ENCODE measurements around the gene GDF10. TPM values are rescaled to one million over a fixed set of nuclear protein-coding genes. Genes with fewer than 3 reads are reported as not detected.

Gene GDF10
- total and polyA plus RNA-seq, 9 of the 15 experiments (the other 6 are each of a cell fraction or from before 2014, with no cell fraction given) = 0.03 to 0.20 (median 0.11) TPM; not detected in 6

GRCh38 chr10:47287365-47287802, 12.6 kb upstream of the GDF10 start:
- Histone ChIP-seq H4K20me1 (replicated peaks; ENCODE audit: control insufficient read depth, insufficient read depth, low read length) (0 out of 2 replicates have a peak, but pooled peaks cover 14% of the 10 kb centered on the region), H3K9me3 (replicated peaks; ENCODE audit: control insufficient read depth, insufficient read depth, low read depth, low read length) (no peaks in the 10 kb centered on the region), H3K27me3 (ENCODE audit: control insufficient read depth in 2 of 2, insufficient read depth in 2 of 2, low read length in 2 of 2) (peaks cover 9 to 63% of the 10 kb centered on the region in 2 experiments; a peak in 4 of 5 replicates), H3K9me1 (ENCODE audit: control insufficient read depth, insufficient read depth, low read length) (no peaks in the 10 kb centered on the region), H3K4me1 (replicated peaks in 1 of 2; ENCODE audit: control insufficient read depth in 2 of 2, insufficient read depth in 2 of 2, low read length in 2 of 2) (no peaks in the 10 kb centered on the region; a peak in 1 of 5 replicates), H2AFZ (ENCODE audit: low read depth, low read length) (no peak overlapping the region), H3K79me2 (ENCODE audit: control insufficient read depth, insufficient read depth, low read length) (no peaks in the 10 kb centered on the region), H3K36me3 (ENCODE audit: control insufficient read depth, insufficient read depth, low read length) (no peaks in the 10 kb centered on the region), H3K27ac (ENCODE audit: extremely low read depth, low read depth, low read length) (no peak overlapping the region), H3K9ac (ENCODE audit: insufficient read depth in 1 of 2, low read depth in 2 of 2, low read length in 2 of 2) (no peak overlapping the region), H3K4me3 (no peak overlapping the region), H3K4me2 (ENCODE audit: insufficient read depth, low read length) (no peak overlapping the region)
- intact Hi-C loops (cut with micrococcal nuclease) (loop anchor here (2.0 kb wide), 1 partner anchor 19 kb away; no protein-coding TSS in a partner anchor), in situ Hi-C loops (cut with MboI) (no loop called here)
- no peak for ATAC-seq
- no peak for TF ChIP-seq CHCHD3 (CRISPR knock-in tag; IDR thresholded peaks at IDR 0.05)
- 5% methylated on average over 12 of the region's 12 CpGs for WGBS (ENCODE audit: insufficient coverage, low coverage, missing lambda C conversion rate)
- CTCF ChIA-PET (ENCODE audit: low intra/inter-chr PET ratio) = no interaction called here
- no peak for FAIRE-seq
- no peak for DNase-seq (ENCODE audit: extremely low read depth in 1 of 4, low spot score in 3 of 4)
- POLR2A ChIA-PET = interaction anchor here (0.8 to 1.5 kb wide), 5 partner anchors 9 to 35 kb away, joined by 3 to 4 read pairs (median 3); no protein-coding TSS in a partner anchor
- no TSS peak for BruUV-seq (replicated peaks)

GRCh38 chr10:47287805-47288204, 12.2 kb upstream of the GDF10 start:
- TF ChIP-seq ZNF76 (CRISPR knock-in tag; IDR thresholded peaks at IDR 0.05; ENCODE audit: borderline replicate concordance) (no peak), SMARCE1 (IDR thresholded peaks at IDR 0.05) (no peak), ZNF444 (CRISPR knock-in tag; IDR thresholded peaks at IDR 0.05) (no peak), BHLHE40 (IDR thresholded peaks at IDR 0.05; ENCODE audit: low read length) (no peak), YY1 (IDR thresholded peaks at IDR 0.05; ENCODE audit: borderline replicate concordance in 1 of 3, control insufficient read depth in 1 of 3, extremely low read depth in 1 of 3, insufficient read depth in 3 of 3, insufficient read length in 1 of 3, insufficient replicate concordance in 2 of 3, low read depth in 1 of 3, low read length in 2 of 3) (no peak), ZNF134 (CRISPR knock-in tag; conservative IDR thresholded peaks at IDR 0.05) (peak; percentile 95)
- Histone ChIP-seq H3K4me3 (no peak overlapping the region), H3K9me1 (ENCODE audit: control insufficient read depth, insufficient read depth, low read length) (no peaks in the 10 kb centered on the region), H2AFZ (ENCODE audit: low read depth, low read length) (no peak overlapping the region), H3K4me2 (ENCODE audit: insufficient read depth, low read length) (no peak overlapping the region), H3K79me2 (ENCODE audit: control insufficient read depth, insufficient read depth, low read length) (no peaks in the 10 kb centered on the region), H3K27me3 (ENCODE audit: control insufficient read depth in 2 of 2, insufficient read depth in 2 of 2, low read length in 2 of 2) (peaks cover 7 to 58% of the 10 kb centered on the region in 2 experiments; a peak in 4 of 5 replicates), H3K9ac (ENCODE audit: insufficient read depth in 1 of 2, low read depth in 2 of 2, low read length in 2 of 2) (no peak overlapping the region), H3K27ac (ENCODE audit: extremely low read depth, low read depth, low read length) (no peak overlapping the region), H3K9me3 (replicated peaks; ENCODE audit: control insufficient read depth, insufficient read depth, low read depth, low read length) (no peaks in the 10 kb centered on the region), H3K36me3 (ENCODE audit: control insufficient read depth, insufficient read depth, low read length) (no peaks in the 10 kb centered on the region), H4K20me1 (replicated peaks; ENCODE audit: control insufficient read depth, insufficient read depth, low read length) (0 out of 2 replicates have a peak, but pooled peaks cover 10% of the 10 kb centered on the region), H3K4me1 (replicated peaks in 1 of 2; ENCODE audit: control insufficient read depth in 2 of 2, insufficient read depth in 2 of 2, low read length in 2 of 2) (no peaks in the 10 kb centered on the region; a peak in 1 of 5 replicates)
- intact Hi-C loops (cut with micrococcal nuclease) = loop anchor here (2.0 kb wide), 1 partner anchor 19 kb away; no protein-coding TSS in a partner anchor
- BruUV-seq (replicated peaks) = no TSS peak
- WGBS (ENCODE audit: insufficient coverage, low coverage, missing lambda C conversion rate) = 5% methylated on average over 6 of the region's 6 CpGs
- ATAC-seq = no peak
- ChIA-PET POLR2A (interaction anchor here (1.1 to 1.5 kb wide), 2 partner anchors 9 to 22 kb away, joined by 3 to 4 read pairs; no protein-coding TSS in a partner anchor), CTCF (ENCODE audit: low intra/inter-chr PET ratio) (interaction anchor here (0.7 kb wide), 1 partner anchor 14 kb away, joined by 3 read pairs; no protein-coding TSS in a partner anchor)
- in situ Hi-C loops (cut with MboI) = no loop called here
- no peak for FAIRE-seq
- DNase-seq (ENCODE audit: extremely low read depth in 1 of 4, low spot score in 3 of 4) = no peak

Measured in K562 (cell line).